Activated CD8-positive, alpha-beta T cell treated with anti-CD3 and anti-CD28 coated beads for 36 hours (primary cell): ENCODE data around the gene ACTG2. TPM values are rescaled to one million over a fixed set of nuclear protein-coding genes. Genes with fewer than 3 reads are reported as not detected.

ENCODE experiments used
- ATAC-seq: fragments of 200-7000 bp; cut with Tn5 transposase; one replicate; pipeline ENCODE4 v1.10.0; 2021; ENCODE audit warnings: mild to moderate bottlenecking, moderate library complexity
- CTCF ChIA-PET: fragments of 350-600 bp; sonication (Branson Sonifier 250); formaldehyde crosslinking; loops from one replicate; lab custom pipeline; 2021; ENCODE audit warnings: antibody characterized with exemption; lab: Charles Lee
- POLR2A ChIA-PET: fragments of 350-600 bp; sonication (Branson Sonifier 250); formaldehyde crosslinking; loops from one replicate; lab custom pipeline; 2021; ENCODE audit warnings: antibody characterized with exemption; lab: Charles Lee
- DNase-seq: peaks from one replicate; pipeline ENCODE4 v3.0.0-alpha.2; 2020
- H3K27ac Mint-ChIP-seq: one replicate; pipeline ENCODE4 v1.8.0; 2021; ENCODE audit warnings: mild to moderate bottlenecking, mixed read lengths
- H3K27me3 Mint-ChIP-seq: one replicate; pipeline ENCODE4 v1.8.0; 2021; ENCODE audit warnings: mixed read lengths
- H3K36me3 Mint-ChIP-seq: one replicate; pipeline ENCODE4 v1.8.0; 2021; ENCODE audit warnings: low read depth, mixed read lengths
- H3K4me1 Mint-ChIP-seq: one replicate; pipeline ENCODE4 v1.8.0; 2021; ENCODE audit warnings: low read depth, mixed read lengths
- H3K4me3 Mint-ChIP-seq: one replicate; pipeline ENCODE4 v1.8.0; 2021; ENCODE audit warnings: mild to moderate bottlenecking, moderate library complexity, mixed read lengths
- H3K9me3 Mint-ChIP-seq: one replicate; pipeline ENCODE4 v1.8.0; 2021; ENCODE audit warnings: mixed read lengths
- CTCF ChIP-seq: fragments of 200-600 bp; IDR thresholded peaks from one replicate; pipeline ENCODE4 v1.8.0; 2022; ENCODE audit warnings: antibody characterized with exemption, mild to moderate bottlenecking
- intact Hi-C: fragments of 100-400 bp; cut with micrococcal nuclease; formaldehyde crosslinking; loops from one replicate; pipeline ENCODE4 v1.10.0; 2022
- total RNA-seq, 2 experiments: library from RNA; stranded (reverse); gene quantifications; one replicate each; pipeline ENCODE4 v1.2.3, GENCODE V29; 2021

The ACTG2 gene
- total RNA-seq, 2 experiments from 2014 or later: 0.11 to 0.27 TPM

- intact Hi-C loops: no loop called here
- ChIA-PET CTCF (interaction anchor here (0.7 to 3.3 kb wide), 8 partner anchors 10 to 240 kb away, joined by 3 to 12 read pairs (median 3); no protein-coding TSS in a partner anchor), POLR2A (interaction anchor here (1.1 kb wide), 1 partner anchor 74 kb away, joined by 4 read pairs; the partner anchor contains the start of gene TET3)
- Mint-ChIP-seq H3K36me3 (no peaks in the 10 kb centered on the region), H3K27me3 (no peaks in the 10 kb centered on the region), H3K27ac (no peak overlapping the region), H3K4me1 (peaks cover 10% of the 10 kb centered on the region), H3K4me3 (no peak overlapping the region), H3K9me3 (no peaks in the 10 kb centered on the region)
- DNase-seq: no peak
- ATAC-seq: no peak
- TF ChIP-seq CTCF: no peak
These were observed 18.2 kb downstream of the ACTG2 start for GRCh38 chr2:73910873-73911547.

GRCh38 chr2:73911548-73912208 is 18.9 kb downstream of the ACTG2 start:
- no peak overlapping the region for H3K4me3 Mint-ChIP-seq
- POLR2A ChIA-PET: interaction anchor here (1.1 kb wide), 1 partner anchor 73 kb away, joined by 4 read pairs; the partner anchor contains the start of gene TET3
- H3K4me1 Mint-ChIP-seq: peaks cover 10% of the 10 kb centered on the region
- no peaks in the 10 kb centered on the region for H3K36me3 Mint-ChIP-seq
- TF ChIP-seq CTCF: no peak
- intact Hi-C loops: no loop called here
- no peaks in the 10 kb centered on the region for H3K27me3 Mint-ChIP-seq
- CTCF ChIA-PET: interaction anchor here (0.7 to 3.3 kb wide), 8 partner anchors 9 to 239 kb away, joined by 3 to 12 read pairs (median 4); no protein-coding TSS in a partner anchor
- ATAC-seq (no peak), DNase-seq (no peak)
- no peak overlapping the region for H3K27ac Mint-ChIP-seq
- no peaks in the 10 kb centered on the region for H3K9me3 Mint-ChIP-seq

GRCh38 chr2:73913414-73914054 is 20.7 kb downstream of the ACTG2 start:
- no peaks in the 10 kb centered on the region for H3K27me3 Mint-ChIP-seq
- H3K4me1 Mint-ChIP-seq: peaks cover under 1% of the 10 kb centered on the region
- intact Hi-C loops: no loop called here
- no peaks in the 10 kb centered on the region for H3K36me3 Mint-ChIP-seq
- ChIA-PET CTCF (interaction anchor here (0.7 to 1.6 kb wide), 3 partner anchors 80 to 89 kb away, joined by 3 to 4 read pairs (median 3); no protein-coding TSS in a partner anchor), POLR2A (no interaction called here)
- no peak for TF ChIP-seq CTCF
- no peaks in the 10 kb centered on the region for H3K9me3 Mint-ChIP-seq
- no peak overlapping the region for H3K27ac Mint-ChIP-seq
- no peak for DNase-seq
- H3K4me3 Mint-ChIP-seq: no peak overlapping the region
- ATAC-seq: no peak

- no peaks in the 10 kb centered on the region for H3K36me3 Mint-ChIP-seq
- DNase-seq: no peak
- no peaks in the 10 kb centered on the region for H3K27me3 Mint-ChIP-seq
- intact Hi-C loops: no loop called here
- ATAC-seq: no peak
- no peak overlapping the region for H3K4me3 Mint-ChIP-seq
- ChIA-PET CTCF (no interaction called here), POLR2A (no interaction called here)
- H3K27ac Mint-ChIP-seq: no peak overlapping the region
- no peak for TF ChIP-seq CTCF
- H3K9me3 Mint-ChIP-seq: no peaks in the 10 kb centered on the region
- H3K4me1 Mint-ChIP-seq: no peaks in the 10 kb centered on the region
These were observed 21.9 kb downstream of the ACTG2 start for GRCh38 chr2:73914667-73915066.
